Measurements from ENCODE around the gene GPR34. TPM values are rescaled to one million over a fixed set of nuclear protein-coding genes. Genes with fewer than 3 reads are reported as not detected.
"Not testable (repeated sequence)": the region's sequence is repeated elsewhere in the genome, so short reads cannot be mapped to it uniquely, and the experiment has no call there.

The GPR34 gene
- polyA plus RNA-seq (2011; rRNA removed), result not detected in 2 replicates
- polyA minus RNA-seq (2011; rRNA and poly(A)+ RNA removed), result not detected in 2 replicates

- Histone ChIP-seq H3K9me3 (ENCODE audit: control insufficient read depth, insufficient read depth, low read length) (no peaks in the 10 kb centered on the region), H3K27ac (ENCODE audit: low read depth, low read length) (no peak within 1 kb of the TSS), H3K27me3 (ENCODE audit: control insufficient read depth, insufficient read depth, low read length) (no peaks in the 10 kb centered on the region), H3K4me3 (ENCODE audit: low read depth, low read length) (no peak within 1 kb of the TSS)
- DNase-seq (ENCODE audit: low read depth, low spot score), result no peak
- ChIA-PET POLR2A (no interaction called here), CTCF (interaction anchor here (0.6 to 0.7 kb wide), 2 partner anchors 38 to 137 kb away, joined by 4 read pairs; no protein-coding TSS in a partner anchor)
- TF ChIP-seq CTCF (IDR thresholded peaks at IDR 0.05; ENCODE audit: low read depth, low read length), result no peak
These were observed at the start of gene GPR34 for GRCh38 chrX:41688835-41689234. GPR34 (plus strand) TSS chrX:41688973; CDS start chrX:41695634, 6,661 bp downstream.

GRCh38 chrX:41646201-41646600 lies 42.6 kb upstream of the GPR34 start:
- H3K27ac ChIP-seq (ENCODE audit: low read depth, low read length); H3K4me3 ChIP-seq (ENCODE audit: low read depth, low read length); CTCF ChIA-PET; DNase-seq (ENCODE audit: low read depth, low spot score); H3K27me3 ChIP-seq (ENCODE audit: control insufficient read depth, insufficient read depth, low read length); H3K9me3 ChIP-seq (ENCODE audit: control insufficient read depth, insufficient read depth, low read length): not testable (repeated sequence)
- POLR2A ChIA-PET, result interaction anchor here (0.6 kb wide), 1 partner anchor 46 kb away, joined by 4 read pairs; no protein-coding TSS in a partner anchor

GRCh38 chrX:41653125-41653524 lies 35.6 kb upstream of the GPR34 start:
- POLR2A ChIA-PET, result no interaction called here
- CTCF ChIA-PET, result no interaction called here
- no peak for TF ChIP-seq CTCF (IDR thresholded peaks at IDR 0.05; ENCODE audit: low read depth, low read length)
- no peaks in the 10 kb centered on the region for H3K27me3 ChIP-seq (ENCODE audit: control insufficient read depth, insufficient read depth, low read length)
- no peak overlapping the region for H3K27ac ChIP-seq (ENCODE audit: low read depth, low read length)
- DNase-seq (ENCODE audit: low read depth, low spot score), result no peak
- H3K9me3 ChIP-seq (ENCODE audit: control insufficient read depth, insufficient read depth, low read length), result no peaks in the 10 kb centered on the region
- H3K4me3 ChIP-seq (ENCODE audit: low read depth, low read length), result no peak overlapping the region

- TF ChIP-seq CTCF (IDR thresholded peaks at IDR 0.05; ENCODE audit: low read depth, low read length), result no peak
- no peak for DNase-seq (ENCODE audit: low read depth, low spot score)
- ChIA-PET POLR2A (no interaction called here), CTCF (no interaction called here)
- H3K9me3 ChIP-seq (ENCODE audit: control insufficient read depth, insufficient read depth, low read length), result no peaks in the 10 kb centered on the region
- H3K4me3 ChIP-seq (ENCODE audit: low read depth, low read length), result no peak overlapping the region
- H3K27ac ChIP-seq (ENCODE audit: low read depth, low read length), result no peak overlapping the region
- no peaks in the 10 kb centered on the region for H3K27me3 ChIP-seq (ENCODE audit: control insufficient read depth, insufficient read depth, low read length)
These were observed 33.7 kb upstream of the GPR34 start for GRCh38 chrX:41655101-41655500.

GRCh38 chrX:41655631-41656030 lies 33.1 kb upstream of the GPR34 start:
- ChIA-PET CTCF (no interaction called here), POLR2A (no interaction called here)
- no peaks in the 10 kb centered on the region for H3K27me3 ChIP-seq (ENCODE audit: control insufficient read depth, insufficient read depth, low read length)
- no peaks in the 10 kb centered on the region for H3K9me3 ChIP-seq (ENCODE audit: control insufficient read depth, insufficient read depth, low read length)
- H3K27ac ChIP-seq (ENCODE audit: low read depth, low read length), result no peak overlapping the region
- TF ChIP-seq CTCF (IDR thresholded peaks at IDR 0.05; ENCODE audit: low read depth, low read length), result no peak
- H3K4me3 ChIP-seq (ENCODE audit: low read depth, low read length), result no peak overlapping the region
- DNase-seq (ENCODE audit: low read depth, low spot score), result no peak

Data from AG04450 (cell line).